Measurements from ENCODE around the gene CNTNAP1.

Gene CNTNAP1

GRCh38 chr17:42681976-42682721, at the start of gene CNTNAP1:
Gene CNTNAP1 (plus strand): TSS chr17:42682531. CDS start chr17:42682830, 299 bp downstream.
- Histone ChIP-seq H3K27me3 (ENCODE audit: insufficient read depth, low read depth) (no peaks in the 10 kb centered on the region), H2AFZ (ENCODE audit: low read depth) (no peak within 1 kb of the TSS), H3K4me2 (peak within 1 kb of the TSS; percentile 97)

GRCh38 chr17:42632949-42633444, 49.3 kb upstream of the CNTNAP1 start:
- Histone ChIP-seq H3K27me3 (ENCODE audit: insufficient read depth, low read depth) (no peaks in the 10 kb centered on the region), H3K27ac (no peak overlapping the region), H3K36me3 (ENCODE audit: insufficient read depth) (no peaks in the 10 kb centered on the region), H3K9ac (no peak overlapping the region), H3K79me2 (ENCODE audit: insufficient read depth, low read depth) (no peaks in the 10 kb centered on the region), H2AFZ (ENCODE audit: low read depth) (no peak overlapping the region), H3K4me3 (IDR thresholded peaks at IDR 0.05; ENCODE audit: insufficient read depth, low read depth, low read length) (no peak overlapping the region), H4K20me1 (ENCODE audit: insufficient read depth) (no peaks in the 10 kb centered on the region), H3K4me1 (ENCODE audit: low read depth, poor library complexity, severe bottlenecking) (no peaks in the 10 kb centered on the region), H3K4me2 (no peak overlapping the region)
- no peak for TF ChIP-seq CTCF (conservative IDR thresholded peaks at IDR 0.05; ENCODE audit: low read depth, low read length)

More at GRCh38 chr17:42681976-42682721, at the start of gene CNTNAP1:
- Histone ChIP-seq H3K79me2 (ENCODE audit: insufficient read depth, low read depth) (peaks cover 12% of the 10 kb centered on the region), H3K4me1 (ENCODE audit: low read depth, poor library complexity, severe bottlenecking) (peaks cover 40% of the 10 kb centered on the region), H3K9ac (peak within 1 kb of the TSS; percentile 8; the same call in 1 of the 2 replicates), H3K36me3 (ENCODE audit: insufficient read depth) (no peaks in the 10 kb centered on the region), H4K20me1 (ENCODE audit: insufficient read depth) (no peaks in the 10 kb centered on the region), H3K4me3 (IDR thresholded peaks at IDR 0.05; ENCODE audit: insufficient read depth, low read depth, low read length) (no peak within 1 kb of the TSS), H3K27ac (peak within 1 kb of the TSS; percentile 3; the same call in 1 of the 2 replicates)
- no peak for TF ChIP-seq CTCF (conservative IDR thresholded peaks at IDR 0.05; ENCODE audit: low read depth, low read length)

GRCh38 chr17:42639525-42640113, 42.7 kb upstream of the CNTNAP1 start:
- no peaks in the 10 kb centered on the region for H3K79me2 ChIP-seq (ENCODE audit: insufficient read depth, low read depth)
- no peaks in the 10 kb centered on the region for H3K4me1 ChIP-seq (ENCODE audit: low read depth, poor library complexity, severe bottlenecking)
- H3K27ac ChIP-seq, result no peak overlapping the region
- H3K4me3 ChIP-seq (IDR thresholded peaks at IDR 0.05; ENCODE audit: insufficient read depth, low read depth, low read length), result no peak overlapping the region
- H4K20me1 ChIP-seq (ENCODE audit: insufficient read depth), result no peaks in the 10 kb centered on the region
- H3K27me3 ChIP-seq (ENCODE audit: insufficient read depth, low read depth), result no peaks in the 10 kb centered on the region
- H3K4me2 ChIP-seq, result no peak overlapping the region
- TF ChIP-seq CTCF (conservative IDR thresholded peaks at IDR 0.05; ENCODE audit: low read depth, low read length), result no peak
- H2AFZ ChIP-seq (ENCODE audit: low read depth), result no peak overlapping the region
- H3K36me3 ChIP-seq (ENCODE audit: insufficient read depth), result no peaks in the 10 kb centered on the region
- no peak overlapping the region for H3K9ac ChIP-seq

GRCh38 chr17:42640121-42640520, 42.2 kb upstream of the CNTNAP1 start:
- Histone ChIP-seq H3K9ac (no peak overlapping the region), H3K4me2 (no peak overlapping the region), H2AFZ (ENCODE audit: low read depth) (no peak overlapping the region), H3K79me2 (ENCODE audit: insufficient read depth, low read depth) (no peaks in the 10 kb centered on the region), H3K4me3 (IDR thresholded peaks at IDR 0.05; ENCODE audit: insufficient read depth, low read depth, low read length) (no peak overlapping the region), H3K27ac (no peak overlapping the region), H3K36me3 (ENCODE audit: insufficient read depth) (no peaks in the 10 kb centered on the region), H3K27me3 (ENCODE audit: insufficient read depth, low read depth) (no peaks in the 10 kb centered on the region), H3K4me1 (ENCODE audit: low read depth, poor library complexity, severe bottlenecking) (no peaks in the 10 kb centered on the region), H4K20me1 (ENCODE audit: insufficient read depth) (no peaks in the 10 kb centered on the region)
- no peak for TF ChIP-seq CTCF (conservative IDR thresholded peaks at IDR 0.05; ENCODE audit: low read depth, low read length)

Measured in KMS-11 (cell line).